HS-27A (cell line): Measurements from ENCODE around the gene SNX18.

Source experiments
- DNase-seq: peaks from one replicate; pipeline ENCODE4 v3.0.0-alpha.2; 2012; ENCODE audit warnings: low read depth, missing footprints

The SNX18 gene

GRCh38 chr5:54580997-54581811, 63.6 kb downstream of the SNX18 start:
- DNase-seq, result no peak

GRCh38 chr5:54581831-54582548, 64.4 kb downstream of the SNX18 start:
- DNase-seq, result no peak

- no peak for DNase-seq
Measured at GRCh38 chr5:54586336-54586735, 68.8 kb downstream of the SNX18 start.

- no peak for DNase-seq
Measured at GRCh38 chr5:54589786-54590185, 72.2 kb downstream of the SNX18 start.

GRCh38 chr5:54590824-54591223, 73.3 kb downstream of the SNX18 start:
- no peak for DNase-seq

GRCh38 chr5:54593779-54594178, 76.2 kb downstream of the SNX18 start:
- no peak for DNase-seq

GRCh38 chr5:54594181-54594580, 76.6 kb downstream of the SNX18 start:
- DNase-seq, result no peak

- no peak for DNase-seq
Measured at GRCh38 chr5:54595721-54596120, 78.2 kb downstream of the SNX18 start.
